Measurements from ENCODE around the gene TMC1.

GRCh38 chr9:72622186-72622585 lies 100.8 kb downstream of the TMC1 start:
- TF ChIP-seq CTCF (IDR thresholded peaks at IDR 0.05) (no peak), EP300 (IDR thresholded peaks at IDR 0.05) (no peak)

Data from upper lobe of left lung (tissue), 4 donors.